Activated naive CD8-positive, alpha-beta T cell treated with anti-CD3 and anti-CD28 coated beads, Interleukin-2, amount 10 ng/mL, durations not matched to agents 7 days and 5 days (primary cell): Measurements from ENCODE around the gene TPRN. TPM values are rescaled to one million over a fixed set of nuclear protein-coding genes. Genes with fewer than 3 reads are reported as not detected.
"Not testable (repeated sequence)": the region's sequence is repeated elsewhere in the genome, so short reads cannot be mapped to it uniquely, and the experiment has no call there.

Experiments
- ATAC-seq: fragments of 150-1000 bp; cut with Tn5 transposase; one replicate; pipeline ENCODE4 v1.10.0; 2021; ENCODE audit warnings: low read depth, moderate library complexity
- POLR2A ChIA-PET: fragments of 350-600 bp; sonication (Branson Sonifier 250); formaldehyde crosslinking; loops from one replicate; lab custom pipeline; 2021; ENCODE audit warnings: antibody characterized with exemption; lab: Charles Lee
- DNase-seq: peaks from one replicate; pipeline ENCODE4 v3.0.0; 2021
- H3K27ac Mint-ChIP-seq: one replicate; pipeline ENCODE4 v1.8.0; 2022; ENCODE audit warnings: mild to moderate bottlenecking, mixed read lengths
- H3K27me3 Mint-ChIP-seq: one replicate; pipeline ENCODE4 v1.8.0; 2022; ENCODE audit warnings: mild to moderate bottlenecking, moderate library complexity, mixed read lengths
- H3K36me3 Mint-ChIP-seq: one replicate; pipeline ENCODE4 v1.8.0; 2021; ENCODE audit warnings: mild to moderate bottlenecking, mixed read lengths
- H3K4me1 Mint-ChIP-seq: one replicate; pipeline ENCODE4 v1.8.0; 2021; ENCODE audit warnings: mixed read lengths
- H3K4me3 Mint-ChIP-seq: one replicate; pipeline ENCODE4 v1.8.0; 2022; ENCODE audit warnings: mild to moderate bottlenecking, moderate library complexity, mixed read lengths
- H3K9me3 Mint-ChIP-seq: one replicate; pipeline ENCODE4 v1.8.0; 2021; ENCODE audit warnings: mixed read lengths
- total RNA-seq, 2 experiments: library from RNA; stranded (reverse); gene quantifications; one replicate each; pipeline ENCODE4 v1.2.3, GENCODE V29; 2021

The TPRN gene
- total RNA-seq, 2 experiments from 2014 or later, result 11.2 to 14.7 TPM

DNA sequence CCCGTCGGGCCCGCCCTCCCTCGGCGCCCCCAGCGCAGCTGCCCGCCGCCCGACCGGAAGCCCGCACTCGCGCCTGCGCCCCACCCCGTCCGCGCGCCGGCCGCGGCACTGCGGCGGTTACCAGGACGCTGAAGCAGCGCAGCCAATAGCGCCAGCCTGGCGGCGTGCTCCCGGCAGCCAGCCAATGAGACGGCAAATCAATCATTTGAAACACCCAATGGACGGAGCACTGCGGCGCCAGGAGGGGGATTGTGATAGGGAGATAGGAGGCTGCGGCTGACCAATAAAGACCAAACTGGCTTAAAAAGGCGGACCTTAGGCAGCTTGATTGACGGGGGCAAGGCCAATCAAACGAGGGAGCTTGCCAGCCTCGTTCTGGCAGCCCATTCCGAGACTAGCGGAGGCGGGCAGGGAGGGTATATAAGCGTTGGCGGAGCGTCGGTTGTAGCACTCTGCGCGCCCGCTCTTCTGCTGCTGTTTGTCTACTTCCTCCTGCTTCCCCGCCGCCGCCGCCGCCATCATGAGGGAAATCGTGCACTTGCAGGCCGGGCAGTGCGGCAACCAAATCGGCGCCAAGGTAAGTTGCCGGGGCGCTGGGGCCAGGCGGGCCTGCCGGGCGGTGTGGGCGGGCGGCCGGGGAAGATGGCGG is 40.4 kb upstream of the TPRN start, which contains the start of gene TUBB4B:
TUBB4B (plus strand) TSS at position 447 of the 649 bp plus-strand sequence; CDS start at position 521, 74 bp downstream.
- H3K9me3 Mint-ChIP-seq, result no peaks in the 10 kb centered on the region
- ATAC-seq (peak; percentile 83), DNase-seq (peak; percentile 99)
- POLR2A ChIA-PET, result interaction anchor here (0.6 to 6.7 kb wide), 50 partner anchors 8 to 450 kb away, joined by 3 to 171 read pairs (median 5); partner anchors contain the start of genes ANAPC2, ARRDC1, CYSRT1 and DPP7
- H3K27me3 Mint-ChIP-seq, result no peaks in the 10 kb centered on the region
- peaks cover 20% of the 10 kb centered on the region for H3K36me3 Mint-ChIP-seq
- H3K4me1 Mint-ChIP-seq, result peaks cover 24% of the 10 kb centered on the region
- H3K27ac Mint-ChIP-seq, result peak within 1 kb of the TSS; percentile 93
- H3K4me3 Mint-ChIP-seq, result peak within 1 kb of the TSS; percentile 90

GRCh38 chr9:137240318-137240840 is 39.8 kb upstream of the TPRN start:
- DNase-seq (no peak), ATAC-seq (peak; percentile 21)
- POLR2A ChIA-PET, result interaction anchor here (0.6 to 6.7 kb wide), 52 partner anchors 9 to 450 kb away, joined by 3 to 171 read pairs (median 5); partner anchors contain the start of genes ANAPC2, ARRDC1, CYSRT1 and DPP7
- Mint-ChIP-seq H3K27me3 (no peaks in the 10 kb centered on the region), H3K4me3 (peak overlapping the region; percentile 78), H3K36me3 (peaks cover 20% of the 10 kb centered on the region), H3K27ac (peak overlapping the region; percentile 34), H3K4me1 (peaks cover 24% of the 10 kb centered on the region), H3K9me3 (no peaks in the 10 kb centered on the region)

DNA sequence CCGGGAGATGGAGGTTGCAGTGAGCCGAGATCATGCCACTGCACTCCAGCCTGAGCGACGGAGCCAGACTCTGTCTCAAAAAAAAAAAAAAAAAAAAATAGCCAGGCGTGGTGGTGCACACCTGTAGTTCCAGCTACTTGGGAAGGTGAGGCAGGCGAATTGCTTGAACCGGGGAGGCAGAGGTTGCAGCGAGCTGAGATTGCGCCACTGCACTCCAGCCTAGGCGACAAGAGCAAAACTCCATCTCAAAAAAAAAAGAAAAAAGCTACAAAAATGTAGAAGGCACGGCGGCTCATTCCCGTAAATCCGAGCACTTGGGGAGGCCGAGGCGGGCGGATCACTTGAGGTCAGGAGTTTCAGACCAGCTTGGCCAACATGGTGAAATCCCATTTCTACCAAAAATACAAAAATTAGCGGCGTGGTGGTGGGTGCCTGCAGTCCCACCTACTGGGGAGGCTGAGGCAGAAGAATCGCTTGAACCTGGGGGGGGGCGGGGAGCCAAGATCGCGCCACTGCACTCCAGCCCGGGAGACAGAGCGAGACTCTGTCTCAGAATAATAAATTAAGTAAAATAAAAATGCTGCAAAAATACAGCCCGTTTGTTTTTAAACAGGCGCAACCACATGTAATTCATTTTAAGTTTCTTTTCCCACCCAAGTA is 39.1 kb upstream of the TPRN start:
- not testable (repeated sequence) for H3K9me3 Mint-ChIP-seq, ATAC-seq, DNase-seq, H3K27me3 Mint-ChIP-seq
- peak overlapping the region; percentile 34 for H3K27ac Mint-ChIP-seq
- H3K4me3 Mint-ChIP-seq, result peak overlapping the region; percentile 78
- peaks cover 24% of the 10 kb centered on the region for H3K4me1 Mint-ChIP-seq
- peaks cover 20% of the 10 kb centered on the region for H3K36me3 Mint-ChIP-seq
- POLR2A ChIA-PET, result interaction anchor here (0.6 to 6.7 kb wide), 26 partner anchors 9 to 379 kb away, joined by 3 to 171 read pairs (median 10); partner anchors contain the start of genes ANAPC2, CYSRT1, DPP7 and MAN1B1

DNA sequence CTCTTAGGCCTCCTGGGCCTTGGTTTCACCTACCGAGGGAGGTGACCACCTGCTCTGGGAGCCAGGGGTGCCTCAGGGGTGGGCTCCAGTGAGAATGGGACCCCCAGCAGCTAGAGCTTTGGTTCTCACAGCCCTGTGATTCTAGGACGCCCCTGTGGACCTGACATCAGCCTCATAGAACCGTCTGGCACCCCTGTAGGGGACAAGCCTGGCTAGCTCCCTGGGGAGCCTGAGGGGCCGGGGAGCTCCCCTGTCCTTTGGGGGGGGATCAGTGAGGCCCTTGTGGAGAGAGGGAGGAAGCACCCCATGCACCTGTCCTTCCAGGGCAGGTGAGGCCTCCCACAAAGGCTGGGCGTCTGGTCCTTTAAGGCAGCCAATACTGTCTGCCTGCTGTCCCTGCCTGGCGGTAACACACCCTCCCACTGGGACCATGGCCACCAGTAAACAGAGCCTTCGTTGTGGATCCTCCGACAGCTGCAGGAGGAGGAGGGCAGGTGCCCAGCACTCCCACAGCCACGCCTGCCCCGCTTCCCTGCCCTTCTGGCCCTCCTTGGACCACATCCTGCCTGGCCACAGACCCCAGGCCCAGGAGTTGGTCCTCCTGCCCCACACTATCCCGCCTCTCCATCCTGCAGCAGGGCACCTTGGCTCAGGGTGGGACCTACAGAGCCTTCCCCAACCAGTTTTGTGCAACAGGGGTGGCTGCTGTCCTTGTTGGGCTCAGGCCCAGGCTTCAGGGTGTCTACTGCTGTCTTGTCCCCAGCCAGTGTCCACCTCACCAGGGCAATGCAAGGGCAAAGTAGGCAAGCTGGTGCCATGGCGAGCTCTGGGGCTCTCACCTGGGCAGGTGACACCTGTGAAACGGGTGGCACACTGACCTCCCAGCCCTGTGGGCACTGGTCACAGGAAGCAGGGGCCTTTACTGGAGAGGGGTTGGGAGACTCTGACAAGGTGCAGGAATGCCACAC is 37.5 kb upstream of the TPRN start:
- ATAC-seq, result no peak
- POLR2A ChIA-PET, result interaction anchor here (1.5 kb wide), 1 partner anchor 108 kb away, joined by 5 read pairs; no protein-coding TSS in a partner anchor
- H3K27me3 Mint-ChIP-seq, result no peaks in the 10 kb centered on the region
- peaks cover 15% of the 10 kb centered on the region for H3K4me1 Mint-ChIP-seq
- H3K27ac Mint-ChIP-seq, result no peak overlapping the region
- H3K9me3 Mint-ChIP-seq, result no peaks in the 10 kb centered on the region
- peaks cover 14% of the 10 kb centered on the region for H3K36me3 Mint-ChIP-seq
- no peak for DNase-seq
- H3K4me3 Mint-ChIP-seq, result no peak overlapping the region

- DNase-seq (no peak), ATAC-seq (no peak)
- Mint-ChIP-seq H3K27ac (no peak overlapping the region), H3K27me3 (no peaks in the 10 kb centered on the region), H3K4me3 (no peak overlapping the region), H3K9me3 (no peaks in the 10 kb centered on the region), H3K4me1 (peaks cover 8% of the 10 kb centered on the region), H3K36me3 (peaks cover 4% of the 10 kb centered on the region)
- POLR2A ChIA-PET, result interaction anchor here (0.6 to 1.2 kb wide), 8 partner anchors 18 to 190 kb away, joined by 3 to 8 read pairs (median 4); partner anchors contain the start of genes ANAPC2, MAN1B1, NELFB and NPDC1
Measured at GRCh38 chr9:137236936-137237421, 36.4 kb upstream of the TPRN start.

DNA sequence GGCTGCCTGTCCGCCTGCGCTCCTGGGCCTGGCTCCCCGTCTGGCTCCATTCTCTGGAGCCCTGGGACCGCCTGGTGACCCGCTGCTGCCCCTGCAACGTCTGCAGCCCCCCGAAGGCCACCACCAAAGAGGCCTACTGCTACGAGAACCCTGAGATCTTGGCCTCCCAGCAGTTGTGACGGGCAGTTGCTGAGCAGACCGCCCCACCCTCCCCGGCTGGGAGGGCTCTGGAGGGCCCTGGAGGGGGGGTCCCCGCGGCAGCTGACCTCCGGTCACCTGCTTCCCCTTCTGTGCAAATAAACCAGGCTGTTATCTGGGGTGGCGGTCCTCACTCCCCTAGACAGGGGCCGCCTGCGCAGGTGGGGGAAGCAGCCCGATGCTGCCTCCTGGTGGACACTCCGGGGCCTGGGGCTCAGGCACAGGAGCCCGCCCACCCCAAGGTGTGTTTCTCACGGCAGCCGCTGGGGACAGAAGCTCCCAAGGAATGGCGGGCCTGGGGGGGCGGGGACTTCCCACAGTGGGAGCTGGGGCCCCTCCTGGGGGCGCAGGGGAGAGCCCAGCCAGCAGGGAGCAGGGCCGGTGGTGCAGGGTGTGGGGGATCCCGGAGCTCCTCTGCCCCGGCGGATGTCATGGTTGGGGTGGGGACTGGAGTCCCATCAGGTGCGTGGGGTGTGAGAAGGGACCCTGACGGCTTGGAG is 35.8 kb upstream of the TPRN start:
- H3K9me3 Mint-ChIP-seq, result no peaks in the 10 kb centered on the region
- H3K36me3 Mint-ChIP-seq, result peaks cover 3% of the 10 kb centered on the region
- DNase-seq, result peak; percentile 93
- peak; percentile 25 for ATAC-seq
- H3K4me1 Mint-ChIP-seq, result peaks cover 8% of the 10 kb centered on the region
- no peak overlapping the region for H3K4me3 Mint-ChIP-seq
- POLR2A ChIA-PET, result interaction anchor here (0.6 to 1.2 kb wide), 8 partner anchors 19 to 190 kb away, joined by 3 to 8 read pairs (median 4); partner anchors contain the start of genes ANAPC2, MAN1B1, NELFB and NPDC1
- no peak overlapping the region for H3K27ac Mint-ChIP-seq
- H3K27me3 Mint-ChIP-seq, result no peaks in the 10 kb centered on the region

GRCh38 chr9:137235424-137236237 is 35.1 kb upstream of the TPRN start:
- POLR2A ChIA-PET, result interaction anchor here (1.0 to 1.2 kb wide), 6 partner anchors 21 to 189 kb away, joined by 3 to 8 read pairs (median 4); partner anchors contain the start of genes ANAPC2, NPDC1, SSNA1 and TPRN
- Mint-ChIP-seq H3K9me3 (no peaks in the 10 kb centered on the region), H3K36me3 (no peaks in the 10 kb centered on the region), H3K27me3 (no peaks in the 10 kb centered on the region), H3K4me1 (peaks cover 8% of the 10 kb centered on the region), H3K27ac (peak overlapping the region; percentile 30), H3K4me3 (no peak overlapping the region)
- DNase-seq (peak; percentile 36), ATAC-seq (no peak)

GRCh38 chr9:137234758-137235423 is 34.4 kb upstream of the TPRN start:
- Mint-ChIP-seq H3K36me3 (no peaks in the 10 kb centered on the region), H3K4me1 (peaks cover 8% of the 10 kb centered on the region), H3K27me3 (no peaks in the 10 kb centered on the region), H3K9me3 (no peaks in the 10 kb centered on the region), H3K27ac (no peak overlapping the region), H3K4me3 (no peak overlapping the region)
- DNase-seq (no peak), ATAC-seq (no peak)
- POLR2A ChIA-PET, result interaction anchor here (1.1 kb wide), 1 partner anchor 165 kb away, joined by 3 read pairs; no protein-coding TSS in a partner anchor

GRCh38 chr9:137234055-137234697 is 33.6 kb upstream of the TPRN start:
- POLR2A ChIA-PET, result no interaction called here
- DNase-seq (no peak), ATAC-seq (no peak)
- no peaks in the 10 kb centered on the region for H3K9me3 Mint-ChIP-seq
- no peaks in the 10 kb centered on the region for H3K36me3 Mint-ChIP-seq
- H3K4me3 Mint-ChIP-seq, result no peak overlapping the region
- no peak overlapping the region for H3K27ac Mint-ChIP-seq
- H3K4me1 Mint-ChIP-seq, result peaks cover 5% of the 10 kb centered on the region
- H3K27me3 Mint-ChIP-seq, result no peaks in the 10 kb centered on the region

DNA sequence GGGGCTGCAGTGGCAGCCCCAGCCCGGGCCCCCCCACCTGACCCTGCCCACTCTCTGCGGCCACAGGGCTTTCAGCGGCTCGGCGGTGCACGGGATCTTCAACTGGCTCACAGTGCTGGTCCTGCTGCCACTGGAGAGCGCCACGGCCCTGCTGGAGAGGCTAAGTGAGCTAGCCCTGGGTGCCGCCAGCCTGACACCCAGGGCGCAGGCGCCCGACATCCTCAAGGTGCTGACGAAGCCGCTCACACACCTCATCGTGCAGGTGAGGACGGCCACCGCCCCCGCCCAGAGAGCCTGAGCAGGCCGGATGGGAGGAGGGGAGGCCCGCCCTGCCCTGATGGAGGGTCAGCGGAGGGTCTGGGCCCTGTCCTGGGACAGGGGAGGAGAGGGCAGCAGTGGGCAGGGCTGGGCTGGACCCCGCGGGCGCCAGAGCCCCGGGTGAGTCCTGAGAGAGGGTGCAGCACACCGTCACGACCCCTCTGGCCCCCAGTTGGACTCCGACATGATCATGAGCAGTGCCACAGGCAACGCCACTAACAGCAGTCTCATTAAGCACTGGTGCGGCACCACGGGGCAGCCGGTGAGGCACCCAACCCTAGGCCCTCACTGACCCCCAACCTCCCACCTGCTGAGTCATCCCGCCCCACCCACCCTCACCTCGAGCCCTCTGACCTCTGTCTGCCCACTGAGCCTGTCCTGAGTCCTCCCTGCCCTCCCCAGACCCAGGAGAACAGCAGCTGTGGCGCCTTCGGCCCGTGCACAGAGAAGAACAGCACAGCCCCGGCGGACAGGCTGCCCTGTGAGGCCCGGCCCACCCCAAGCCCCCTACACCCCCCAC is 32.8 kb upstream of the TPRN start:
- Mint-ChIP-seq H3K36me3 (no peaks in the 10 kb centered on the region), H3K27ac (no peak overlapping the region), H3K27me3 (no peaks in the 10 kb centered on the region), H3K4me3 (no peak overlapping the region), H3K4me1 (peaks cover 3% of the 10 kb centered on the region), H3K9me3 (no peaks in the 10 kb centered on the region)
- POLR2A ChIA-PET, result interaction anchor here (1.1 kb wide), 1 partner anchor 9 kb away, joined by 3 read pairs; no protein-coding TSS in a partner anchor
- no peak for ATAC-seq
- no peak for DNase-seq
